HG03521 (cell line): ENCODE results near the gene ALG5.

ENCODE experiments used
- ATAC-seq: cut with Tn5 transposase; IDR thresholded peaks from one replicate; pipeline ENCODE4 v1.9.1; 2021; ENCODE audit warnings: mild to moderate bottlenecking, moderate library complexity; ENCODE audit not compliant: unreplicated experiment

The ALG5 gene

GRCh38 chr13:36999054-36999714 is at the start of gene ALG5:
TSS of gene ALG5 (minus strand) at chr13:36999340. CDS start at chr13:36999300, 40 bp downstream.
- ATAC-seq = peak; percentile 67

GRCh38 chr13:37047846-37048245 is 48.7 kb upstream of the ALG5 start:
- ATAC-seq = no peak

- no peak for ATAC-seq
These were observed 47.9 kb upstream of the ALG5 start for GRCh38 chr13:37047032-37047431.

- no peak for ATAC-seq
These were observed 46.9 kb upstream of the ALG5 start for GRCh38 chr13:37046062-37046461.

GRCh38 chr13:37040789-37041188 is 41.6 kb upstream of the ALG5 start:
- no peak for ATAC-seq

- no peak for ATAC-seq
These were observed 40.8 kb upstream of the ALG5 start for GRCh38 chr13:37039896-37040295.

- ATAC-seq = no peak
These were observed 38.1 kb upstream of the ALG5 start for GRCh38 chr13:37037241-37037640.

GRCh38 chr13:37029617-37030016 is 30.5 kb upstream of the ALG5 start:
- ATAC-seq = no peak

- no peak for ATAC-seq
These were observed 28.5 kb upstream of the ALG5 start for GRCh38 chr13:37027639-37028038.

- no peak for ATAC-seq
These were observed 27.6 kb upstream of the ALG5 start for GRCh38 chr13:37026771-37027170.

GRCh38 chr13:37023871-37024270 is 24.7 kb upstream of the ALG5 start:
- no peak for ATAC-seq

GRCh38 chr13:37014609-37015008 is 15.5 kb upstream of the ALG5 start:
- no peak for ATAC-seq

GRCh38 chr13:37011788-37012187 is 12.6 kb upstream of the ALG5 start:
- no peak for ATAC-seq

- ATAC-seq = no peak
These were observed 11.9 kb upstream of the ALG5 start for GRCh38 chr13:37011002-37011401.

GRCh38 chr13:37010424-37010823 is 11.3 kb upstream of the ALG5 start:
- no peak for ATAC-seq

- ATAC-seq = no peak
These were observed 10.6 kb upstream of the ALG5 start for GRCh38 chr13:37009692-37010091.

GRCh38 chr13:37001921-37002250 is 2.7 kb upstream of the ALG5 start:
- no peak for ATAC-seq

GRCh38 chr13:36998624-36999041 is 507 bp downstream of the ALG5 start:
- no peak for ATAC-seq

- ATAC-seq = no peak
These were observed 1.3 kb downstream of the ALG5 start for GRCh38 chr13:36997716-36998427.

GRCh38 chr13:36992362-36992761 is 6.8 kb downstream of the ALG5 start:
- ATAC-seq = no peak

GRCh38 chr13:36986462-36987240 is 12.5 kb downstream of the ALG5 start:
- ATAC-seq = no peak

GRCh38 chr13:36981156-36981743 is 17.9 kb downstream of the ALG5 start:
- no peak for ATAC-seq
